Right renal cortex interstitium (tissue), 3 donors: Measurements from ENCODE around the gene DCHS1. TPM values are rescaled to one million over a fixed set of nuclear protein-coding genes. Genes with fewer than 3 reads are reported as not detected.

Source experiments
- DNase-seq, 3 donors: peaks; one replicate each; pipeline ENCODE4 v3.0.0-alpha.2; 2013; ENCODE audit warnings: low read depth in 3 of 3, low spot score in 2 of 3
- polyA plus RNA-seq, 3 donors: library from polyadenylated mRNA; unstranded; fragments of 120-200 nt; gene quantifications; one replicate each; pipeline ENCODE4 v1.2.1, GENCODE V29; 2013; ENCODE audit not compliant: insufficient read length in 3 of 3

The DCHS1 gene
- polyA plus RNA-seq, 3 donors, result 27.8 to 31.1 (median 30.3) TPM

GRCh38 chr11:6671991-6672390 is 16.4 kb upstream of the DCHS1 start:
- DNase-seq, result no peak

GRCh38 chr11:6670202-6670830 is 14.7 kb upstream of the DCHS1 start:
- no peak for DNase-seq

GRCh38 chr11:6667733-6668374 is 12.2 kb upstream of the DCHS1 start:
- no peak for DNase-seq

- no peak for DNase-seq
Observed at GRCh38 chr11:6666302-6667183, 10.9 kb upstream of the DCHS1 start.

DNA sequence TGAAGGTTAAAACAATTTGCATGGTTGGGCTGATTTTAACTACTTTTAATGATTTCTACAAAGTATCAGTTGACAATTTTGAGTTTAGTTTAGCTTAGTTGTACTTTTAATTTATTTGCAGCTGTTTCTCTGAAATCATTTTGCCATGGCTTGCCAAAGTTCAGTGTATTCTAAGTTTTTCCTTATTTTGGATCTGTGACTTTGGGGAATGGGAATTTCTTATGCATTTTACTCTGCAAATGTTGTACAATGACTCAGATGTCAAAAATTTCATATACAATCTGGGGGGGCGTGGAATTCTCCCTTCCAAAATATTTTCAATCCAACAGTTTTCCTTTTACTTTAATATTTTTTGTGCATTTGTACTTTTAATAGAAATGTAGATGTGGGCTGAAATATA is 8.9 kb upstream of the DCHS1 start:
- no peak for DNase-seq

GRCh38 chr11:6663794-6664469 is 8.3 kb upstream of the DCHS1 start:
- no peak for DNase-seq

DNA sequence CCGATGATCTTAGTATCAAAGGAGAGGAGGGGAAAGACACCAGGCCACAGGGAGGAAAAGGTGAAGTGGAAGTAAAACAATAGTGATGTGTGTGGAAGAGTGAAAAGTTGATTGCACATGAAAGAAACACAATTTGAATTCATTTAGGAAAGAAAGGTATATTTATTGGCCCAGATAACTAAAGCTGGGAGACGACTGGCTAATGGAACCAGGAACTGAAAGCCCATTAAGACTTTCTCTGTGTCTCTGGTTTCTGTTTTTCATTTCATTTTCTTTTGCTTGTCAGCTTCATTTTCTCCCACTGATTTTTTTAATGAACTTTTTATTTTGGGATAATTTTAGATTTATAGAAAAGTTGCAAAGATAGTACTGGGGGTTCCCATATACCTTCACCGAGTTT is 5.1 kb upstream of the DCHS1 start:
- no peak for DNase-seq

GRCh38 chr11:6658647-6659046 is 3.0 kb upstream of the DCHS1 start:
- DNase-seq, result no peak

GRCh38 chr11:6657346-6657745 is 1.7 kb upstream of the DCHS1 start:
- DNase-seq, result no peak

- no peak for DNase-seq
Observed at GRCh38 chr11:6656936-6657335, 1.3 kb upstream of the DCHS1 start.

DNA sequence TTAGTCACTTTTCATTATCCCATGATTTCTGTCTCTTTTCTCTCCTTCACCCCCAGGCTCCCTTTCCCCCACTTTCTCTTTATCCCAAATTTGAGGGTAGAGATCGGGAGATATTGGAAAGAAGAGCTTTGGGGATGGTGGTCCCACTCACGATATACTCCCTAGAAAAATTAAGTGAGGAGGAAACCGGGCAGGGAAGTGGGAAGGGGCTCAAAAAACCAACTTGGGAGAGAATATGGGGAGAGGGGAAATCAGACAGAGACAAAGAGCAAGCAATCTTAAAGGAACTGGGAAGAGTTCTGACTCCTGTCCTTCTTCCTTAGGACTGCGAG is 941 bp upstream of the DCHS1 start:
- no peak for DNase-seq

GRCh38 chr11:6655020-6655789 is 404 bp downstream of the DCHS1 start:
- DNase-seq, result peak in 1 of 3 donors; percentile 16

GRCh38 chr11:6654281-6655019 is 1.2 kb downstream of the DCHS1 start:
- DNase-seq, result no peak

GRCh38 chr11:6653656-6654055 is 2.0 kb downstream of the DCHS1 start:
- DNase-seq, result no peak

- DNase-seq, result no peak
Observed at GRCh38 chr11:6653097-6653496, 2.5 kb downstream of the DCHS1 start.

DNA sequence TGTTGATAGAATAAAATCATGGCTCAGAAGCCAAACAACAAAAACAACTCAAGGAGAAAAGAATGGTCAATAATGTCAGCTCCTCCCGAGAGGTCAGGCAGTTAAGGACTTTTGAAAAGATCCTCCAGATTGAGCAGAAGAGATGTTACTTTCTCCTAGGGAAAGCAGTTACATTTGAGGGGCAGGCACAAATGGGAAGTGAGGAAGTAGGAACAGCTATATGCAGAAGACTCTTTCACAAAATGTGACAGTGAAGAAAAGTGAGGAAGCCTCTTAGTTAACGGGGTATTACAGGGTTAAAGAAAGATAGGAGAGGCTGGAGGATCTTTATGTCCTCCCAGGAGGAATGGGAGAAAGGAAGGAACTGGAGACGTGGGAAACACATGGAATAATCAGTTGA is 3.4 kb downstream of the DCHS1 start:
- no peak for DNase-seq

- no peak for DNase-seq
Observed at GRCh38 chr11:6650980-6651379, 4.6 kb downstream of the DCHS1 start.

- no peak for DNase-seq
Observed at GRCh38 chr11:6650104-6650503, 5.5 kb downstream of the DCHS1 start.

DNA sequence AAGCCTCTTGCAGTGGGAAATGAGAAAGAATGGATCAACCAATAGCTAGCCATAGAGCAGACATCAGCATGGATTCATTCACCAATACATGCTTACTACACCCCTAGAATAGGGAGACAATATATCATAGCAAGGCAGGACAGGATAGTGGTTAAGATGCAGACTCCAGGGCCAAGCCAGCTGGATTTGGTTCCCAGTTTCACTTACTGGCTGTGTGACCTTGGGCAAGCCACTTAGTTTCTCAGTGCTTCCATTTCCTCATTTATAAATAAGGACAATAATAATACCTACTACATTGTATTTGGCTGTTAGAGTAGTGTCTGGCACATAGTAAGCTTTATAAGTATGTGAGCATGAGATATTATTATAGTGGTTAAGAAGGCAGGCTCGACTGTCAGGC is 7.1 kb downstream of the DCHS1 start:
- no peak for DNase-seq

DNA sequence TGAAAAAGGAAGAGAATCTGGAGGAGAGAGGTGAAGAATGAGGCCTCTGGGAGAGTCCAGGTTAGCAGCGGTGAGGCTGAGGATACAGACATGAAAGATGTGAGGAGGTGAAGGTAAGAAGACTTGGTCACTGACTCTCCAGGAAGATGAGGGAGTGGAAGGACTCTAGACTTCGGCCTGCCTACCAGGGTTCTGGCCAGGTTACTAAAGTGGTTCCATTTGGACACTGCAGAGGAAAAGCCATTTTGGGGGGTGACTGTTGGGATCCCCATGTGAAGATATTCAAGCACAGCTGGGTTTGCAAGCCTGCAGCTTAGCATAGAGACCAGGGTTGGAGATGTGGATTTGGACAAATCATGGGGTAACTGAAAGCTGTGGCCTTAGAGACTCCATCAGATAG is 7.8 kb downstream of the DCHS1 start:
- DNase-seq, result no peak
